GM20431 (cell line): ENCODE data around the gene SLC22A4.

Experiments
- in situ Hi-C: fragments of 300-500 bp; cut with MseI, MboI; formaldehyde crosslinking; loops from one replicate; pipeline ENCODE4 v1.15.0; 2020; ENCODE audit warnings: low sequenced_read_pairs; ENCODE audit not compliant: unreplicated experiment

Gene SLC22A4

GRCh38 chr5:132369474-132370180, 75.4 kb downstream of the SLC22A4 start, which contains the start of gene SLC22A5:
SLC22A5 (plus strand) TSS chr5:132369710; CDS start chr5:132369973, 263 bp downstream.
- in situ Hi-C loops: no loop called here

- in situ Hi-C loops: no loop called here
Measured at GRCh38 chr5:132370181-132370970, 76.2 kb downstream of the SLC22A4 start.

- in situ Hi-C loops: no loop called here
Measured at GRCh38 chr5:132370971-132371602, 76.9 kb downstream of the SLC22A4 start.

GRCh38 chr5:132371603-132371994, 77.4 kb downstream of the SLC22A4 start:
- in situ Hi-C loops: no loop called here

- in situ Hi-C loops: no loop called here
Measured at GRCh38 chr5:132372127-132372526, 77.9 kb downstream of the SLC22A4 start.

- in situ Hi-C loops: no loop called here
Measured at GRCh38 chr5:132372542-132372941, 78.3 kb downstream of the SLC22A4 start.

GRCh38 chr5:132375957-132376356, 81.8 kb downstream of the SLC22A4 start:
- in situ Hi-C loops: loop anchor here (25.0 kb wide), 1 partner anchor 461 kb away; the partner anchor contains the start of gene SHROOM1

GRCh38 chr5:132376694-132377641, 82.8 kb downstream of the SLC22A4 start:
- in situ Hi-C loops: loop anchor here (25.0 kb wide), 1 partner anchor 460 kb away; the partner anchor contains the start of gene SHROOM1

GRCh38 chr5:132377738-132378137, 83.5 kb downstream of the SLC22A4 start:
- in situ Hi-C loops: loop anchor here (25.0 kb wide), 1 partner anchor 460 kb away; the partner anchor contains the start of gene SHROOM1

GRCh38 chr5:132378580-132378979, 84.4 kb downstream of the SLC22A4 start:
- in situ Hi-C loops: loop anchor here (25.0 kb wide), 1 partner anchor 459 kb away; the partner anchor contains the start of gene SHROOM1

- in situ Hi-C loops: loop anchor here (10.0 to 25.0 kb wide), 2 partner anchors 125 to 457 kb away; partner anchors contain the start of gene SHROOM1
Measured at GRCh38 chr5:132380047-132380446, 85.9 kb downstream of the SLC22A4 start.

GRCh38 chr5:132380741-132381140, 86.5 kb downstream of the SLC22A4 start:
- in situ Hi-C loops: loop anchor here (10.0 to 25.0 kb wide), 2 partner anchors 124 to 457 kb away; partner anchors contain the start of gene SHROOM1

- in situ Hi-C loops: loop anchor here (10.0 to 25.0 kb wide), 2 partner anchors 123 to 456 kb away; partner anchors contain the start of gene SHROOM1
Measured at GRCh38 chr5:132381614-132382013, 87.4 kb downstream of the SLC22A4 start.

- in situ Hi-C loops: loop anchor here (10.0 to 25.0 kb wide), 2 partner anchors 122 to 454 kb away; partner anchors contain the start of gene SHROOM1
Measured at GRCh38 chr5:132383261-132383660, 89.1 kb downstream of the SLC22A4 start.

- in situ Hi-C loops: loop anchor here (10.0 to 25.0 kb wide), 2 partner anchors 121 to 453 kb away; partner anchors contain the start of gene SHROOM1
Measured at GRCh38 chr5:132383984-132384383, 89.8 kb downstream of the SLC22A4 start.

- in situ Hi-C loops: loop anchor here (10.0 to 25.0 kb wide), 2 partner anchors 120 to 453 kb away; partner anchors contain the start of gene SHROOM1
Measured at GRCh38 chr5:132384506-132385050, 90.4 kb downstream of the SLC22A4 start.

GRCh38 chr5:132385326-132386105, 91.3 kb downstream of the SLC22A4 start:
- in situ Hi-C loops: loop anchor here (10.0 to 25.0 kb wide), 2 partner anchors 119 to 452 kb away; partner anchors contain the start of gene SHROOM1
